Endodermal cell (in vitro differentiated cells): Measurements from ENCODE around the gene VPS33A. TPM values are rescaled to one million over a fixed set of nuclear protein-coding genes. Genes with fewer than 3 reads are reported as not detected.

Experiments
- DNase-seq: peaks from one replicate; pipeline ENCODE4 v3.0.0-alpha.2; 2017
- H3K27ac ChIP-seq: 2 replicates; pipeline ENCODE4 v1.5.1; 2013; ENCODE audit warnings: mild to moderate bottlenecking, low read depth, low read length, moderate library complexity
- H3K27me3 ChIP-seq: 2 replicates; pipeline ENCODE4 v1.6.1; 2013; ENCODE audit warnings: mild to moderate bottlenecking, low read length, moderate library complexity; ENCODE audit not compliant: insufficient read depth, control insufficient read depth, poor library complexity, severe bottlenecking
- H3K36me3 ChIP-seq: 2 replicates; pipeline ENCODE4 v1.7.0; 2013; ENCODE audit warnings: mild to moderate bottlenecking, low read length, moderate library complexity; ENCODE audit not compliant: control insufficient read depth, insufficient read depth
- H3K4me1 ChIP-seq: one replicate; pipeline ENCODE4 v1.7.0; 2013; ENCODE audit warnings: low read length; ENCODE audit not compliant: control insufficient read depth, insufficient read depth
- H3K4me3 ChIP-seq: 2 replicates; pipeline ENCODE4 v1.5.1; 2013; ENCODE audit warnings: mild to moderate bottlenecking, low read length, moderate library complexity
- H3K9ac ChIP-seq: 2 replicates; pipeline ENCODE4 v1.6.1; 2013; ENCODE audit warnings: mild to moderate bottlenecking, low read length, moderate library complexity; ENCODE audit not compliant: poor library complexity, severe bottlenecking; ENCODE audit errors: extremely low read depth
- H3K9me3 ChIP-seq: 2 replicates; pipeline ENCODE4 v1.6.1; 2013; ENCODE audit warnings: mild to moderate bottlenecking, low read length, moderate library complexity; ENCODE audit not compliant: control insufficient read depth
- H3K27ac Mint-ChIP-seq: 2 replicates; pipeline ENCODE4 v1.8.0; 2020; ENCODE audit warnings: mixed read lengths
- H3K27me3 Mint-ChIP-seq: 2 replicates; pipeline ENCODE4 v1.8.0; 2021; ENCODE audit warnings: mild to moderate bottlenecking, mixed read lengths; ENCODE audit not compliant: insufficient read depth
- H3K36me3 Mint-ChIP-seq: 2 replicates; pipeline ENCODE4 v1.8.0; 2020; ENCODE audit warnings: low read depth, mixed read lengths
- H3K4me1 Mint-ChIP-seq: 2 replicates; pipeline ENCODE4 v1.8.0; 2020; ENCODE audit warnings: mixed read lengths
- H3K4me3 Mint-ChIP-seq: 2 replicates; pipeline ENCODE4 v1.8.0; 2020; ENCODE audit warnings: mild to moderate bottlenecking, moderate library complexity, mixed read lengths
- H3K9me3 Mint-ChIP-seq: 2 replicates; pipeline ENCODE4 v1.8.0; 2020; ENCODE audit warnings: mild to moderate bottlenecking, mixed read lengths
- WGBS, 2 experiments: methylation state at CpG; one replicate each; pipeline versions ENCODE4 v1.1.5 to v1.1.7; 2013; ENCODE audit warnings: missing lambda C conversion rate in 2 of 2, mixed read lengths in 1 of 2; ENCODE audit not compliant: insufficient coverage in 1 of 2, insufficient read length in 1 of 2; 5-methylcytosine and 5-hydroxymethylcytosine counted together
- total RNA-seq, 2 donors: library from RNA; stranded (reverse); fragmentation: NEBNext Ultra II Directional in 1 of 2; extraction: Animal tissue kit (Norgen Biotek cat#: 25700) in 1 of 2; gene quantifications; 2 replicates in 1 of 2; 3 replicates in 1 of 2; pipeline ENCODE4 v1.2.1, GENCODE V29; 2021
- TF ChIP-seq, protein P1 (sequence below): fragments of 200-600 bp; sonication (generic); conservative IDR thresholded peaks from 2 replicates; pipeline ENCODE4 v1.5.0; 2021; ENCODE audit warnings: antibody characterized with exemption, mild to moderate bottlenecking

Gene VPS33A
- total RNA-seq, 2 donors from 2014 or later, result 50.6 to 52.8 TPM

DNA sequence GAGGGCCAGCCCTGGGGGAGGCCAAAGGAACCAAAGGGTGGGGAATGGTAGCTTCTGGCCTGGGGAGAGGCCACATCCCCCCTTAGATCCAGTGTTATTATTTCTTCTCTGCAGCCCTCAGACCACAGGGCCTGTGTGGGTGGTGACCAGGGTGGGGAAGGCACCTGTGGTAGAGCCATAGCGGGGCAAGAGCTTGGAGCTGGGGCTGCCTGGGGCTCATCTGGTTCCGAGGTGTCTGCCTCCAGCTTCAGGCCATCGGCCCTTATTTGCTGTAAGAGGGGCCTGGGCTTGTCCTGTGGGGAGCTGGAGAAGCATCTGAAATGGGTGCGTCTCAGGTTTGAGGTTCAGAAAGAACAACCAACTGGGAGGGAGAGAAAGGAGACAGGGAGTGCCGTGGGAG is 64.9 kb downstream of the VPS33A start:
- peak; percentile 48 for DNase-seq
- Mint-ChIP-seq H3K4me1 (peaks cover 5% of the 10 kb centered on the region), H3K36me3 (no peaks in the 10 kb centered on the region), H3K9me3 (no peaks in the 10 kb centered on the region), H3K4me3 (no peak overlapping the region), H3K27me3 (peaks cover 54% of the 10 kb centered on the region), H3K27ac (no peak overlapping the region)
- Histone ChIP-seq H3K9ac (no peak overlapping the region), H3K27ac (no peak overlapping the region), H3K9me3 (no peaks in the 10 kb centered on the region), H3K27me3 (peaks cover 17% of the 10 kb centered on the region), H3K36me3 (no peaks in the 10 kb centered on the region), H3K4me1 (no peaks in the 10 kb centered on the region), H3K4me3 (no peak overlapping the region)
- TF ChIP-seq, protein P1, sequence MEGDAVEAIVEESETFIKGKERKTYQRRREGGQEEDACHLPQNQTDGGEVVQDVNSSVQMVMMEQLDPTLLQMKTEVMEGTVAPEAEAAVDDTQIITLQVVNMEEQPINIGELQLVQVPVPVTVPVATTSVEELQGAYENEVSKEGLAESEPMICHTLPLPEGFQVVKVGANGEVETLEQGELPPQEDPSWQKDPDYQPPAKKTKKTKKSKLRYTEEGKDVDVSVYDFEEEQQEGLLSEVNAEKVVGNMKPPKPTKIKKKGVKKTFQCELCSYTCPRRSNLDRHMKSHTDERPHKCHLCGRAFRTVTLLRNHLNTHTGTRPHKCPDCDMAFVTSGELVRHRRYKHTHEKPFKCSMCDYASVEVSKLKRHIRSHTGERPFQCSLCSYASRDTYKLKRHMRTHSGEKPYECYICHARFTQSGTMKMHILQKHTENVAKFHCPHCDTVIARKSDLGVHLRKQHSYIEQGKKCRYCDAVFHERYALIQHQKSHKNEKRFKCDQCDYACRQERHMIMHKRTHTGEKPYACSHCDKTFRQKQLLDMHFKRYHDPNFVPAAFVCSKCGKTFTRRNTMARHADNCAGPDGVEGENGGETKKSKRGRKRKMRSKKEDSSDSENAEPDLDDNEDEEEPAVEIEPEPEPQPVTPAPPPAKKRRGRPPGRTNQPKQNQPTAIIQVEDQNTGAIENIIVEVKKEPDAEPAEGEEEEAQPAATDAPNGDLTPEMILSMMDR, result no peak
- WGBS, 2 experiments, result 91 to 100% methylated on average over 3 to 5 of the region's 5 CpGs

DNA sequence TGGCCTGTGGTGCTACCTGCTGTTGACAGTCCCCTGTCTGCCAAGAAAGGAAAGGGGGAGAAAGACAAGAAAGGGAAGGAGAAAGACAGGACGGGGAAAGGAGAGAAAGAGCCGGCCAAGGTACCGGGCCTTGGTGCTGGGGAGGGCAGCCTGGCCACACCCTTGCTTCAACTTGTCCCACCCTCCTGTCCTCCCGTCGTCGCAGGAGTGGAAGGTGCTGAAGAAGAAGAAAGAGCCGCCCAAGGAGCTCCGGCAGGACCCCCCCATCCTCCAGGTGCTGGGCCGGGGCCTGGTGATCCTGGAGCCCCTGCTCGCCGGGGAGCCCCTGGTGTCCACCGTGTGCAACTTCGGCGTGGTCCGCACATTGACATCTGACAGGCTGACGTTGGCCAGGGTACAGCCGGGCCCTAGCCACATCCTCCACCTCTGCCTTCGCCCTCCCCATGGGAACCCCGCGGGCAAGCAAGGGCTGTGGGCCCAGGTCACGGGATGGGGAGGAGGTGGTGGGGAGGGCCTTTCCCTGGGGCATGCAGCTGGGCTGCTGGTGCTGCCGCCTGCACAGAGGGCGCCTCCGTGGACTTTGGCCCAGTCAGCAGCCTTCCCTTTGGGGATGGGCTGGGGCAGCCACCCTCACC is 65.6 kb downstream of the VPS33A start:
- TF ChIP-seq, protein P1, result peak; percentile 61
- WGBS, 2 experiments, result 88 to 91% methylated on average over 8 to 24 of the region's 24 CpGs
- H3K9me3 Mint-ChIP-seq, result no peaks in the 10 kb centered on the region

DNA sequence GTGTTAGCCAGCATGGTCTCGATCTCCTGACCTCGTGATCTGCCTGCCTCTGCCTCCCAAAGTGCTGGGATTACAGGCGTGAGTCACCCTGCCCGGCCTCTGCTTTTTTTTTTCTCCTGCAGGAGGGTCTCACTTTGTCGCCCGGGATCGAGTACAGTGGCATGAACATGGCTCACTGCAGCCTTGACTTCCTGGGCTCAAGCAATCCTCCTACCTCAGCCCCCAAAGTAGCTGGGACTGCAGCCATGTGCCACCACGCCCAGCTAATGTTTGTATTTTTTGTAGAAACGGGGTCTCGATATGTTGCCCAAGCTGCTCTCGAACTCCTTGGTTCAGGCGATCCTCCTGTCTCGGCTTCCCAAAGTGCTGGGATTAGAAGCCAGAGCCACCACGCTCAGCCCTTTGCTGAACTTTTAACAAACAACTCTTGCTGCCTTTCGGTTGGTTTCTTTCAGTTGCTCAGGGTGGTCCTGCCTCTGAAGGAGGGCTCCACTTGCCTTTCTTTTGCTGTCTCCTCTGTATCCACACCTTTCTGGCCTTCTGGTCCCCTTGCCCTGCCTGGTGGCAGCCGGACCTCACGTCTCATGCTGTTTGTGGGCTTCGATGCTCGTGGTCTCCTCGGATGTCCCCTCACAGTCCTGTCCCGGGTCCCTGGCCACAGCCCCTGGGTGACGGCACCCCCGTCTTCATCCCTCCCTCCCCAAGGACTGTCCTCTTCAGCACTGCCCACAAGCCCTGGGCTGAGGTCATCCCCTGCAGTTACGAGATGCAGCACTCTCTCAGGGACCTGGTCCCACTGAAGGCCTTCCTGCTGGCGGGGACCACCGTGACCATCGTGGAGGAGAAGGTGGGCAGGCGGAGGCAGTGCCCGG is 66.6 kb downstream of the VPS33A start:
- H3K27me3 Mint-ChIP-seq, result peaks cover 45% of the 10 kb centered on the region
- H3K4me1 Mint-ChIP-seq, result peaks cover 2% of the 10 kb centered on the region
- H3K4me3 Mint-ChIP-seq, result no peak overlapping the region
- WGBS, 2 experiments, result 92 to 93% methylated on average over 22 to 29 of the region's 29 CpGs
- TF ChIP-seq, protein P1, result no peak
- no peak overlapping the region for H3K9ac ChIP-seq
- H3K27me3 ChIP-seq, result peaks cover 10% of the 10 kb centered on the region
- no peaks in the 10 kb centered on the region for H3K36me3 ChIP-seq
- H3K9me3 ChIP-seq, result no peaks in the 10 kb centered on the region
- no peaks in the 10 kb centered on the region for H3K4me1 ChIP-seq
- H3K27ac Mint-ChIP-seq, result no peak overlapping the region
- H3K4me3 ChIP-seq, result no peak overlapping the region
- H3K27ac ChIP-seq, result no peak overlapping the region
- H3K36me3 Mint-ChIP-seq, result no peaks in the 10 kb centered on the region
- H3K9me3 Mint-ChIP-seq, result peaks cover 3% of the 10 kb centered on the region
- DNase-seq, result peak; percentile 53

More for the DNA sequence above, 65.6 kb downstream of the VPS33A start:
- no peak overlapping the region for H3K4me3 Mint-ChIP-seq
- Histone ChIP-seq H3K9ac (no peak overlapping the region), H3K9me3 (no peaks in the 10 kb centered on the region), H3K27me3 (peaks cover 17% of the 10 kb centered on the region), H3K36me3 (no peaks in the 10 kb centered on the region), H3K4me1 (no peaks in the 10 kb centered on the region), H3K4me3 (no peak overlapping the region), H3K27ac (no peak overlapping the region)
- peaks cover 5% of the 10 kb centered on the region for H3K4me1 Mint-ChIP-seq
- H3K27ac Mint-ChIP-seq, result no peak overlapping the region
- no peaks in the 10 kb centered on the region for H3K36me3 Mint-ChIP-seq
- peaks cover 50% of the 10 kb centered on the region for H3K27me3 Mint-ChIP-seq
- DNase-seq, result peak; percentile 77
